GM18907 (cell line): ENCODE results near the gene DIPK1A.

Experiments used
- ATAC-seq: cut with Tn5 transposase; IDR thresholded peaks from one replicate; pipeline ENCODE4 v1.9.1; 2021; ENCODE audit warnings: mild to moderate bottlenecking, moderate library complexity; ENCODE audit not compliant: unreplicated experiment

Gene DIPK1A

DNA sequence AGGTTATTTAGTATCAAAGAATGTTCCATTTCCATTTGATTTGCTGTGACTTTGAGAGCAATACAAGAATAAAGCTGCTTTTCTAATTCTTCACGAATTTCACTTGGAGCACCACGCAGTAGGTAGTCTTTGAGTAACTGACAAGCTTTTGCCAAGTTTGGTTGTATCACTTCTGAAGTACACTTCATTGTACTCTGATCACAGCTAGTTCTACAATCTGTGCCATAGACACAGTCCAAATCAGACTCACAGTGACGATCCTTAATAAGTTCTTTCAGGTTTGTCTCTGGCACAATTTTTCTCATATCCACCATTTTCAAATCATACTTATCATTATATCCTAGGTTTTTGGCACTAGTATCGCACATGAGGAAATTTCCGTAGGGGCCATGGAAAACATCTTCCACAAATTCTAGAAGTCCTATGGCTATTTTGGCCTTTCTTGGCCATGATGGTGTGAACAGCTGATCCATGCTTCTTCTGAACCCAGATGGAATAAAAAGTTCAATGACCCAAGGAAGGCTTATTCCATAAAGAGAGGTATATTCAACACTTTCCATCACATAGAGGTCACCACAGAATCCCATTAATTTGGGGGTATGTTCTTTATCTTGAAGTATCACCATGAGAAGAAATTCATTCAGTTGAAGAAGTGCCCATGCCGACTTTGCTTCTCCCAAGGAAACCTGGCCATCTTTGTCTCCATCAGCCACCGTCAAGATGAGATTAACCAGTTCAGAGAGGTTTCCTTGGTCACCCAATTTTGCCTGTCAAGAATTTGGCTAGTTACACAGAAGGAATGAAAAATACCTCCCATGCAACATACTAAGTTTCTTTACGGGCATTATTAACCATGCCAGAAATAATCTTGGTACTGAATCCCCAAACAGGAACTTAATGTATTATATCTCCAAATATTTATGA, 117.6 kb downstream of the DIPK1A start:
- no peak for ATAC-seq

DNA sequence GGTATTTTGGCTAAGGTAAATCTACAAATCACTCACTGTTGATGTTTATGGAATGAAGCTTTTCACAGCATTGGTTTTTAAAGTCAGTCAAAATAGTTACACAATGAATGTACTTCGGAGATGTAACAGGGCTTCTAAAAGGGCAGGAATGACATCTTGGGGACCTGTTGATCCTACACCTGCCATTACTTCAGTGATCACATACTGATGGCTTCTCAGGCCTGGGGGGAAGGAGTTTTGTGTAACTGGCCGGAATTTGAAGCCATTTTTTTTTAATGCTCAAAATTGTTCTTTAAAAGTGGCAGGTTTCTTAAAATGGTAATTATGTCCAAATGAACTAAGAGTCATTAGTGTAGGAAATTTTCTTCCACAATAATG, 118.2 kb downstream of the DIPK1A start:
- ATAC-seq, result no peak

DNA sequence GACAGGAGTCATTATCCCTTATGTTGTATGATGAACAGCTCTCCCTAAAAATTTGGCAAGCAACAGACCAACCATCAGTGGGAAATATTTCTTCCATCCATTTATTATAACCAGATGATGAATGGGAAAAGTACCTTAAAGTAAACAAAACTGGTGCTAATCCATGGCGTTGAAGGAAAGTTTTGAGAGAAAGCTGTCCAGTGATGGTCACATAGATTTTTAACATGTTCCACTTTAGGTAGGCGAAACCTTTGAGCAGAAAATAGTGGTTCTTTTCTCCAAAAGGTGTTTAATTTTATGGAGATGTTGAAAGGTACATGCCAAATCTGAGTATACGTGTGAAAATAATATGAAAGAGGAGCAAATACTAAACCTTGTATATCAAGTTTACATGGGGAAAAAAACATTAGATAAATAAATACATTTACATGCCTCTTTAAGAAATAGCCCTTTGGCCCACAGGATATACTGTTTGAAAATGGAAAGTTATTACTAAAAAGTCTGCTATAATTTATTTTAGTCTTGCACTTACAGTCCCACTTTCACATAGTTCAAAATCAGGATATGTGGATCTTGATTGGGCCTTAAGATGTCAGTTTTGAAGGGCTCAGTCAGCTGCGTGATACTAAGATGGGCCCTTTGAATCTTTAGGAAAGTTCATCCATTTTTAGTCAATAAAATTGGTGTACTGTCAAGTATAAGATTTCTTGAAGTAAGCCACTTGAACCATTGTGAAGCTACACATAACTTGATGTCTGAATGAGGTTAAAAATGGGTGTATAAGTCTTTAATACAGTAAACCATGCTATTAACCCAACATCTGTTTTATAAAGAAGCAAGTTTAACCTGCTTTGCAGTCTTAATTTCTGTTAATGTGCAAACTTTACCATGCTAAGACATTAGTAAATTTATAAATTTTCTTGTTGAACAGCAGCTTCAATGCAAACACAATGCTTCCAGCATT, 118.9 kb downstream of the DIPK1A start:
- no peak for ATAC-seq

DNA sequence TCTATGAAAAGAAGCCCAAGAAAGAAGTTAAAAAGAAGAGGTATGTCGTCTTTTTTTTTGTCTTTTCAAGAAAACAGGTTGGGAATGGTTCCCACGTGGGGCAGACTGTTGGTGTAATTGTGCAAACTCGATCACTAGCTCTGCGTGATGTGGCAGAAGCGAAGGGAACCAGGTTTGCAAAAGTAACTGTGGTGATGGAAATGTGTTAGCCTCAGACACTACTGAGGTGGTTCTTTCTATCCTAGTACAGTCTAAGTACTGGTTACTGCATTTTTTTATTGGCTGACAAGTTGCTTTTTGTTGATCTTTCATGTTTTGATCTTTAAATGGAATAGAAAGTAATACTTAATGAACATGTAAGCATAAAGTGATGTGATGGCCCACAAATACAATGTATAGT, 120.7 kb downstream of the DIPK1A start:
- no peak for ATAC-seq

DNA sequence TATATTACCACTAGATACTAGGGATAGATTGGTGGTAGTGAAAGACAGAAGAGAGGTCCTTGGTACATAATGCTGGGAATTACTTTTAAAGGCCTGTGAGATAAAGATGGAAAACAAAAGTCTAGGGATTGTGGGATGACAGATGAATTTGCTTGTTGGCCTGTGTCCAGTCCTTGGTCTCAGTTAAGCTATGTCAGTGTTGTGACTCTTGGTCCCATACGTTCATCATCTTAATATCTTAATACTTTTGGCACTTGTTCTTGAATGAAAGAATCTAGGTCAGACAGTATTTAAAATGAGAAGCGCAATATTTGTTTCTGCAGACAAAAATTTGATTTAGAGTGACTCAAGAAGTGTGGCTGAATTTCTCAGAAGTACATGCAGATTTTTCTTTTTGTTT, 121.8 kb downstream of the DIPK1A start:
- ATAC-seq, result no peak

DNA sequence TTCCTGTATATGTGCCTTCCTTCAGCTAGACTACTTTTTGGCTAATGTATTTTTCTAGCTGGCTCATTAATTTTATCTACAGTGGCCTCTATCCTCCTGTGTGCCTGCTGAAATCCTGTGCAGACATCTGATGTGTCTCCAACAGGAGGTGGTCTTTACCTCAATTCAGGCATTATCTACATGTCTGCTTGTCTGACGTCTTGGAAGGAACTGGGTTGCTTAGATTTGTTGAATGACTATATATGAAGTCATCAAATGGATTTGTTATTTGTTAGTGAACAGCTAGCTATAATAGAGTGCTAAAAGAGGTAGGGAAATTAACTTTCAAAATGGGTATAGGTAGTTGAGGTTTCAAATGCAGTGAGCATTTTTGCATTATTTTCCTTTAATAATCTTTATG, 122.7 kb downstream of the DIPK1A start:
- no peak for ATAC-seq

DNA sequence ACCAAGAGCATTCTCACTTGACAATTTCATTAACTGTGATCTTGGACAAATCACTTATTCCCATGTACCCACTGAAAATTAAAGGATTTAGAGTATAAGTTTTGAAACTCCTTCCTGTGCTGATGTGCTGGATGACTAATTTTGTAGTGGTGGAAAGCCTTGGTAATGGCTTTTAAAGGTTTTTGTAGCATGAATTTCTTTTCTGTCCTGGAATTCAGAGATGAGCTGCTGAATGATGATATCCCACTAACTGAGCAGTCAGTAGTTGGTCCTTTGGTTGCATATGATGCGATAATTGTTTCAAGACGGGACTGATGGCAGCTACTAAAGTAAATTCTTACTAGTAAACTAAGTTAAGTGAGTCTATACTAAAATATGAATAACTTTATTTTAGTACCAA, 124.2 kb downstream of the DIPK1A start:
- no peak for ATAC-seq

DNA sequence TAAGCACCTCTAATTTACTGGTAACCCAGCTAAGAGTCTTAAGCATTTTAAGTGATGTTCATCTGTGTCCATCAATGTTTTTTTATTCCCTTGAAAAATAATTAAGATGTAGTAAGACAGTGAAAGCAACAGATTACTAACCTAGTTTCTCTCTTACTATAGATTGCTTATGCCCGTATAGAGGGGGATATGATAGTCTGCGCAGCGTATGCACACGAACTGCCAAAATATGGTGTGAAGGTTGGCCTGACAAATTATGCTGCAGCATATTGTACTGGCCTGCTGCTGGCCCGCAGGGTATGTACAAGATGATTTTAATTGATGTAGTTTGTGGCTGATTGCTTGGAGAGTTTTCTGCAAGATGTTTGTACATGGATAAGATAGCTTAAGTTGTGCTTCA, 126.6 kb downstream of the DIPK1A start:
- ATAC-seq, result no peak

DNA sequence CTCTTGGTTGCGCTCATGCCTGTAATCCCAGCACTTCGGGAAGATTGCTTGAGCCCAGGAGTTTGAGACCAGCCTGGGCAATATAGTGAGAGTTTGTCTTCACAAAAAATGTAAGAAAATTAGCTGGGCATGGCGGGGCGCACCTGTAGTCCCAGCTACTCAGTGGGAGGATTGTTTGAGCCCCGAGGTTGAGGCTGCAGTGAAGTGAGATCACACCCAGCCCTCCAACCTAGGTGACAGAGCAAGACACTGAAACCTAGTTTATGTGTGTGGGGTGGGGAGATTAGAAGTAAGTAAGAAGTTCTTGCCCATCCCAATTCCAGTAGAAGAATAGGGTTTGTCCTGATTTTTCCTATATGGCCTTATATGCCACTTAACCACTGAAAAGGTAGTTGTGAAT, 127.4 kb downstream of the DIPK1A start:
- ATAC-seq, result no peak

DNA sequence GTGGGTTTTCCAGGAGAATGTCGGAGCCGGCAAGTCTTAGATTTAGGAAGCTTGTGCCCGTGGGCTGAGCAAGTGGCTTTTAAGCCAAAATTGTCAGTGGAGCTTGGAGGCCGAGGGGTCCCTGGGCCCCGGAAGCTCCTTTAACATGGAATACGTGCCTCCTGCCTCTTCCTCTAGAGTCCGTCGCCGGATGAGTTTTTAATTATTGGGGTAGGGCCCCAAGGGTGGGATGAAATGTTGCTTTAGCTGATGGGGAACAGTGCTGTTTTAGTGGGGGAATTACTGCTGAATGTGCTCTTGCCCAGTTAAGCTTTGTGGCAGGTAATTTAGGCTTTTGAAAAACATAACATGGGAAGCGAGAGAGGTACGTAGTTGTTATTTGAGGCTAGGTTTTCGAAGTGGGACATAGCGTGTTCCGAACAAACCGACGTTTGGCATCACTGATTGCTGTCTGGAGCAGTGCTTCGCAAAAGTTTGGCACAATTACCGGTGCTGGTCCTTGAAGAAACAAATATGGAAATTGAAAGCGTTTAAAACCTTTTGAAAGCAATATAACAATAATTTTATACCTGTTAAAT, 128.6 kb downstream of the DIPK1A start:
- peak; percentile 11 for ATAC-seq

DNA sequence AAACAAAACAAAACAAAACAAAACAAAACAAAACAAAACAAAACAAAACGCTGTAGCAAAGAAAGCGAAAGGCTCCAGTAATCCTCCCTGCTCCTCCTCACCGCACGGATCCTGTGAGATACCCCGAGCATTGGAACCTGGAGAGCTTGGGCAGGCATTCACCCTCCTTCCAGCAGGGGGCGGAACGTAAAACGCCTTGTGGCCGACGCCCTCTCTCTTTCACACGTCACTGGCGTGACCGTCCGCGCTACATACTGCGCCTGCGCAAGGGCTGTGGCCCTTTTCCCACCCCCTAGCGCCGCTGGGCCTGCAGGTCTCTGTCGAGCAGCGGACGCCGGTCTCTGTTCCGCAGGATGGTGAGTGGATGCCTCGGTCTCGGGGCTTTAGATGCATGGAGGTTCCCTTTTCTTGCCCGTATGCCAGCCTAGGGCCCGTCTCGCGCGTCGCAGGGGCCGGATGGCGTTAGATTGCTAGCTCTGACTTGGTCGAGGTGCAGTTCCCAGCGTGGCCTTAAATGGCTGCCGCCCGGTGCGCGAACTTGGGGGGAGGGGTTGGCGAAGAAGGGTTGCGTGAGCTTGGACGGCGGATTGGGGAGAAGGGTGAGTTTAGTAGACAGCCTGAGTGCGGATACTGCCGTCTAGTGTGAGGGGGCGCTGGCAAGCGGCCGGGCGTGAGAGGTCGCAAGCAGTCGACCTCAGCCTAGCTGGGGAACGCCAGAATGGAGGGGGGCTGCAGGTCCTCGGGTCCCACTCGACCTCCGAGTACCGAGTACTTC, 129.3 kb downstream of the DIPK1A start, which contains the start of gene RPL5:
TSS of gene RPL5 (plus strand) at position 279 of the 775 bp plus-strand sequence. CDS start at position 354, 75 bp downstream.
- ATAC-seq, result peak; percentile 95

DNA sequence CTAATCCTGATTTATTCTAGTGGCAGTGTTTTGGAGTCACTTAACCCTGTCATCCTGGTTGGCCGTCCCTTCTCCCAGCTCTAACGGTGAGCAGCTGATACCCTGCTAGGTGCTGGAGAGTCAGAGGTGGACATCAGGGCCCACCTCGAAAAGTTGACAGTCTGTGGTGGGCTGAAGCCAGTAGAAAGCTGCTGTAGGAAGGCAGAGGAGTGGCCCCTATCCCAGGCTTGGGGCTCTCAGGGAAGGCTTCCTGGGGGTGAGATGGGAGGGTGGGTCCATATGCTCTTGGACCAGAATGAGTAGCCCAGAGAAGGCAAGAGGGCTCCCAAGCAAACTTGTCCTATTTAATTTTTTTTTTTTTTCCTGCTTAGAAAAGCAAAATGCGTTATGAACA, 129.9 kb downstream of the DIPK1A start:
- no peak for ATAC-seq

DNA sequence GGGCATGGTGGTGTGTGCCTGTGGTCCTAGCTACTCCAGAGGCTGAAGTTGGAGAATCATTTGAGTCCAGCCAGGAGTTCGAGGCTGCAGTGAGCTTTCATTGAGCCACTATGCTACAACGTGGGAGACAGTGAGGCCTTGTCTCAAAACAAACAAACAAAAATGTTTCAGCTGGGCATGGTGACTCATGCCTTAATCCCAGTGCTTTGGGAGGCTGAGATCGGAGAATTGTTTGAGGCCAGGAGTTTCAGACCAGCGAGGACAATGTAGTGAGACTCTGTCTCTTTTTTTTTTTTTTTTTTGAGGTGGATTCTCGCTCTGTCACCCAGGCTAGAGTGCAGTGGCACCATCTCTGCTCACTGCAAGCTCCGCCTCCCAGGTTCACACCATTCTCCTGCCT, 134.5 kb downstream of the DIPK1A start:
- ATAC-seq, result no peak

DNA sequence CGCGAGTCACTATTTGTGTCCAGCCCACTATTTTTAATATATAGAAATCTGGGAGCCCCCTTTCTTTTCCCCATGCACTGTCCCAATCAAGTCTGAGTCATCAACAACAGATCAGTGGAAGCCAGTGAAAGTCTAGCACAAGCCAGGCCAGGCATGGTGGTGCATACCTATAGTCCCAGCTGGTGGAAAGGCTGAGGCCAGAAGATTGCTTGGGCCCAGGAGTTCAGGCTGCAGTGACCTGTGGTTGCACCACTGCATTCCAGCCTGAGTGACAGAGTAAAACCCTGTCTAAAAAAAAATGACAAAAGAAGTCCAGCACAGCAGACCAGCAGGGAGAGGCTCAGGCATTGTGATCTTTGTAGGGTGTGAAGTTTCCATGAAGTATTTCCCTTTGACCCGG, 138.4 kb downstream of the DIPK1A start:
- no peak for ATAC-seq

DNA sequence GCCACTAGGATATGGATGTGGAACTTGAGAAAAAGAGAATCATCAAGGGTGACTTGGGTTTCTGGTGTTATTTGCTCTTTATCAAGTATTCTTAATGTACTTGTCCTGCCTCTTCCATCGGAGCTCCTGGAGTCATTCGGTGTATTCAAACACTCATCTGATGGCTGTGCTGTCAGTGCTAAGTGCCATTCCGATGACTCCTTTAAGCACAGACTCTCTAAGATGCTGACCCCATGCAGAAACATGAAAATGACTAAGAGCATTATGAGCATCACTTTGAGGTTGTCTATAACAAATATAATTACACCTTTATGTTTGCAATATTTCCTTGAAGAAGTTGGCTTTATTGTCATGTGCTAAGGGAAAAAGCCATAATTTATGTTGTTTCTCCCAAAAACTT, 140.7 kb downstream of the DIPK1A start:
- ATAC-seq, result no peak

DNA sequence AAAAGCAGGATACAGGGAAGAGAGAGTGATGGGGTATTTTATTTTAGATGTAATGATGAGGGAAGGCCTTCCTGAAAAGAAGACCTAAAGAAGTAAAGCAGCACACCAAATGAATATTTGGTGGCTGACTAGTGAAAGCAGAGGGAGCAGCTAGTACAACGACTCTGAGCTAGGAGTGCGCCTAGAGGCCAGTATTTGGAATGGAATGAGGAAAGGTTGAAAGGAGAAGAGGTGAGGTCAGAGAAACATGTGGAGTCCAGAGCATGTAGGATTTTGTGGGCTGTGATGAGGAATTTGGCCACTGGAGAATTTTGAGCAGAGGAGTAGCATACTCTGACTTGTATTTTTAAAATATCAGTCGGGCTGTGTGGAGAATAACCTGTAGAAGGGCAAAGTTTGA, 141.2 kb downstream of the DIPK1A start:
- ATAC-seq, result no peak

DNA sequence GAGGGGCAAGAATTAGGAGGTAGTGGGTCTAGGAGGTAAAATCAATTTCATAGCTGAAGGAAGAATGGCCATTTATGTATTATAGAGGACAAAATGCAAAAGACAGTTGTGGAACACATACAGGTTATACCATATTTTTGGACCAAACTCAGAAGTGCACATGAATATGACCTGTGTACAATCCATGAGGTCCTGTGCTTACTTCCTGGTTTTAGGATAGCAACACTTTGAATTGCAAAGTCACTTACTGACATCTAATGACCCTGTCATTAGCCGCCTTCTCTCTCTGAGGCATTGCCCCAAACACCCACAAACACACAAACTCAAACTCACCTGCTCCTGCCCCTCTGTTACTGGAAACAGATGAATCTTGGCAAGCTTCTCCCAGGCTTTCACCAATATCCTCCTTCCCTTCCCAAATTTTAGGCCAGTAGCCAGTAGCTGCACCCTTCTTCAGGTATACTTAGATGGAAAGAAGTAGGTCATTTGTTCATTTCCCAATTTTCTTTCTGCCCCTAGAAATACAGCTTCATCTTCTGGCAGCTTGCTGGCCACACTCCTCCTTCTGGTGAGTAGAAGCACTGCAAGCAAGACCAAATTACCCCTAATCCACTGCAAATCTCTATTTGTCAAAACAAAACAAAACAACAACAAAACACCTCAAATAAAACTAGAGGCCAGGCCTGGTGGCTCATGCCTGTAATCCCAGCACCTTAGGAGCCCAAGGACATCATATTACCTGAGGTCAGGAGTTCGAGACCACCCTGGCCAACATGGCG, 143.1 kb downstream of the DIPK1A start:
- ATAC-seq, result peak; percentile 67

DNA sequence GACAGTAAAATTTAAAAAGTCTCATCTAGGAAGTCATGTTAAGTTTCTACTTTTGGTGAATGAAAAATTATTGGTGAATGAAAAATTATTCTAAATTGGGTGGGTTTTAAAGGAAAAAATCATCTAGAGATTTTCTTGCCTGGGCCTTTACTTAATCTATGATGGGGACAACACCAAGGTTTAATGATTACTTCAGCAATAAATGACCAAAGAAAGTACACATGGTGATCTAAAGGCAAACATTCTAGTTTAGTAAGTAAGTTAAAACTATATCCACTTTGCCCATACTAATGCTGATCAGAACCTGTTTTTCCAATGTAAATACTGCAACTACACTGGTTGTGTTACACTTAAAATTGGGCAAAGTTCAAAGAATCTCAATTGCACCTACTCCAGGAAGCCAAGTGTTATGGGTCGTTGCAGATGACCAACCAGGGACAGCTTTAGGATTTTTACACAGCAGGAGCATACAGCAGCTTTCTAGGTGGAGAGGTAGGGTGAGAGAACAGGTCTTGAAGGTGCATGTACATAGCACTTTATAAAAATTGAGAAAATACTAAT, 144.0 kb downstream of the DIPK1A start:
- no peak for ATAC-seq

DNA sequence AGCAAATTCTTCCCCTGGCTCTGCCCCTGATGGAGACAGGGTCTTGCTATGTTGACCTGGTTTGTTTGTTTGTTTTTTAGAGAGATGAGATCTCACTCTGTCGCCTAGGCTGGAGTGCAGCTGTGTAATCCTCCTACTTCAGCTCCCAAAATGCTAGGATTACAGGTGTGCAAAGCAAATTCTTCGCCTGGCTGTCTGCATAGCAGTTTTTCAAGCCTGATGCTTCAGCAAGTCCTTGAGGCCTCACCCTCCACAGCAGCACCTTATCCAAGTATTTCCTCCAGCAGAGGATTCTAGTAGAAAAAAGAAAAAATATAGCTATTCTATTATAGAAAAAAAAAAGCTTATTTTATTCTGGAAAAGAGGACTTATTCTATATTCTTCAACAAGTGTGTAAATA, 144.5 kb downstream of the DIPK1A start:
- ATAC-seq, result no peak
